Heart right ventricle (tissue), 16 donors: Measurements from ENCODE around the gene NAP1L1. TPM values are rescaled to one million over a fixed set of nuclear protein-coding genes. Genes with fewer than 3 reads are reported as not detected.
A peak's percentile ranks its signal among the peaks of the same experiment; 100 is the strongest.

Experiments used
- ATAC-seq, 8 donors: fragments of 200-7000 bp; cut with Tn5 transposase; one replicate each; pipeline ENCODE4 v1.9.1; 2020; ENCODE audit warnings: mild to moderate bottlenecking in 8 of 8, moderate library complexity in 8 of 8, moderate number of reproducible peaks in 1 of 8
- DNase-seq, 2 donors: peaks; one replicate each; pipeline ENCODE4 v3.0.0-alpha.2; 2020
- H3K27ac ChIP-seq, 10 donors: fragments of 200-600 bp; sonication (generic) in 2 of 10; one replicate each; pipeline versions ENCODE4 v1.5.0 to v1.8.0; 2020 to 2022; ENCODE audit warnings: mild to moderate bottlenecking in 3 of 10
- H3K27me3 ChIP-seq, 7 donors: fragments of 200-600 bp; one replicate each; pipeline ENCODE4 v1.8.0; 2021 to 2022; ENCODE audit warnings: mild to moderate bottlenecking in 2 of 7
- H3K36me3 ChIP-seq, 9 donors: fragments of 200-600 bp; sonication (generic) in 1 of 9; one replicate each; pipeline versions ENCODE4 v1.5.0 to v1.8.0; 2020 to 2022; ENCODE audit warnings: mild to moderate bottlenecking in 2 of 9
- H3K4me1 ChIP-seq, 9 donors: fragments of 200-600 bp; sonication (generic) in 1 of 9; one replicate each; pipeline versions ENCODE4 v1.5.0 to v1.8.0; 2020 to 2022; ENCODE audit warnings: mild to moderate bottlenecking in 4 of 9
- H3K4me3 ChIP-seq, 10 donors: fragments of 200-600 bp; sonication (generic) in 2 of 10; one replicate each; pipeline versions ENCODE4 v1.5.0 to v1.8.0; 2020 to 2022; ENCODE audit warnings: mild to moderate bottlenecking in 7 of 10, moderate library complexity in 2 of 10
- H3K9me3 ChIP-seq, 11 donors: fragments of 200-600 bp in 10 of 11; sonication (generic) in 2 of 11; one replicate each; pipeline versions ENCODE4 v1.5.0 to v1.8.0; 2013 to 2022; ENCODE audit warnings: mild to moderate bottlenecking in 2 of 11, control low read depth in 1 of 11, moderate library complexity in 1 of 11
- WGBS, 2 donors: extraction: QIAGEN DNeasy Blood & Tissue Kit; methylation state at CpG; one replicate each; pipeline ENCODE4 v1.1.7; 2013; ENCODE audit warnings: inconsistent platforms in 1 of 2; 5-methylcytosine and 5-hydroxymethylcytosine counted together
- intact Hi-C, 10 donors: fragments of 100-400 bp; cut with DNase I; formaldehyde crosslinking; loops; one replicate each; pipeline versions ENCODE4 v1.11.1 to v1.14.2; 2022
- polyA plus RNA-seq, 2 donors: library from polyadenylated mRNA; stranded (reverse); fragments of 200-250 nt; gene quantifications; one replicate each; pipeline ENCODE4 v1.2.3, GENCODE V29; 2013
- total RNA-seq, 10 donors: library from RNA; stranded (reverse); fragmentation: NEBNext Ultra II Directional in 3 of 10; extraction: Animal tissue kit (Norgen Biotek cat#: 25700) in 3 of 10; gene quantifications; one replicate each; pipeline versions ENCODE4 v1.2.1 to v1.2.4, GENCODE V29; 2021 to 2023
- TF ChIP-seq, protein P1 (sequence below), 9 donors: fragments of 200-600 bp; sonication (generic) in 2 of 9; IDR thresholded peaks; one replicate each; pipeline versions ENCODE4 v1.5.0 to v1.8.0; 2021 to 2022; ENCODE audit warnings: antibody characterized with exemption in 9 of 9, mild to moderate bottlenecking in 5 of 9, moderate library complexity in 1 of 9
- donor health status: Arrhythmogenic right ventricular cardiomyopathy.
- donor health status: ischemic (EF 13 %, LVEDD 7.1; RV severe dilation, severe dysfunction).
- donor health status: healthy with polysubstance abuse.
- donor health status: DM: no; HTN: yes; CAD: no.
- donor health status: DM: no; HTN: no; CAD: no.
- donor health status: ischemic (EF 25% LVEDD 6.9; RV normal size, moderate dysfunction).
- donor health status: ischemic (EF 25% LVEDD 5.7; RV mildly dilated, moderate dysfunction).
- donor health status: healthy.
- donor health status: DM: yes; HTN: yes; CAD: no.
- donor health status: Ischemic cardiomyopathy.
- donor health status: ischemic (EF 35%, LVEDD 5.7; RV mildly dilated, moderate dysfunction).
- donor health status: nonischemic (EF 11% LVEDD 7.7; RV severe dilation, severe dysfunction).
- donor health status: DM: yes; HTN: yes; CAD: no.
- donor health status: PGD.
- donor health status: ischemic (EF 29% LVEDD 5.4; RV normal size, mild dysfunction).
- donor health status: nonischemic (EF 23%, LVEDD 6.1; RV moderate dilation, normal function).

The NAP1L1 gene
- total and polyA plus RNA-seq, 12 donors, result 164 to 363 (median 254) TPM

DNA sequence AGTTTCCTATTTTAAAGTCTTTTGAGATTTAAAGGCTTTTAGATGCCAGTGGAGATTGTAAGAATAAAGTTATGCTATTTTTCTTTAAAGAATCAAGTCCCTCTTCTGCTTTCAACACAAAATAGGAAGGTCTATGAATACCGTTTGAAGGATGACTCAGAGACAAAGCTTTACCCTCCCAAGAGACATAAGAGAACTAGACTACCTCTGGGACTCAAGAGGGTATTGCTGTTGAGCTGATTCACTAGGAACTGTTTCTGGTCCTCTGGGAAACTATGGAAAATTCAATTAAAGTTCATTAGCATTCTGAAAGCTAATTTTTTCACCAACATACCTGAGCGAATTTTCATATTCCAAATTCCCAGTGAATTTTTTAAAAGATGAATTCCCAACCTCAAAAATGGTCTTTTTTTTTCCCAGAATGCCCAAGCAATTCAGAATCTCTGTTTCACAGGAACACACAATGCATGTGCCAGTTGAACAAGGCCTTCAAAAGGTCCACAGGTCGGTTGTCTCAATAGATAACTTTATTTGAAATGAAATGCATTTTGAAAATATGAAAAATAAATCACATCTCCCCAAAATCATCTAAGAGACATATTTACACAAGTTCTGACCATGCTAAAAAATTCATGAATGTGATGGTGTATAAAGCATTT lies 59.4 kb downstream of the NAP1L1 start:
- 67 to 71% methylated on average over 3 of the region's 3 CpGs for WGBS, 2 donors
- intact Hi-C loops, result loop anchor here in 5 of 10 donors (5.0 to 10.0 kb wide), 6 partner anchors 43 to 310 kb away; no protein-coding TSS in a partner anchor
- ATAC-seq, result peak in 1 of 8 donors; percentile 34

DNA sequence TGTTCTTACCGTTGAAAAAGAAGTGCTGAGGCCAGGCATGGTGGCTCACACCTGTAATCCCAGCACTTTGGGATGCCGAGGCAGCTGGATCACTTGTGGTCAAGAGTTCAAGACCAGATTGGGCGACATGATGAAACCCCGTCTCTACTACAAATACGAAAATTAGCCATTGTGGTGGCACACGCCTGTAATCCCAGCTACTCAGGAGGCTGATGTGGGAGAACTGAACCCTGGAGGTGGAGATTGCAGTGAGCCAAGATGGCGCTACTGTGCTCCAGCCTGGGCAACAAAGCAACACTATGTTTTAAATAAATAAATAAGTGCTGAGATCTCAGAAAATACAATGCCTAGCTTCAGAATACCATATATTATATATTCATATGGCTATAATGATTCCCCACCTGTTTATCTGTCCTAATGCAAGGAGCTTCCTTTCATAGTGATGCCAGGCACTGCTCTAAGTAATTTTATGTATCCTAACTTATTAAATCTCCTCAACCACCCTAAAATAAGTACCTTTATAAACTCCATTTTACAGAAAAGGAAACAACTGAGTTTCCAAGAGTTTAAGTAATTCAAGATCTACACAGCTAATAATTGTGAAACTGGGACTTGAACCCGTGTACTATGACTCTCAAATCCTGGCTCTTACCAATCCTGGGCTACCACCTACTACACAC lies 60.2 kb downstream of the NAP1L1 start:
- TF ChIP-seq, protein P1, sequence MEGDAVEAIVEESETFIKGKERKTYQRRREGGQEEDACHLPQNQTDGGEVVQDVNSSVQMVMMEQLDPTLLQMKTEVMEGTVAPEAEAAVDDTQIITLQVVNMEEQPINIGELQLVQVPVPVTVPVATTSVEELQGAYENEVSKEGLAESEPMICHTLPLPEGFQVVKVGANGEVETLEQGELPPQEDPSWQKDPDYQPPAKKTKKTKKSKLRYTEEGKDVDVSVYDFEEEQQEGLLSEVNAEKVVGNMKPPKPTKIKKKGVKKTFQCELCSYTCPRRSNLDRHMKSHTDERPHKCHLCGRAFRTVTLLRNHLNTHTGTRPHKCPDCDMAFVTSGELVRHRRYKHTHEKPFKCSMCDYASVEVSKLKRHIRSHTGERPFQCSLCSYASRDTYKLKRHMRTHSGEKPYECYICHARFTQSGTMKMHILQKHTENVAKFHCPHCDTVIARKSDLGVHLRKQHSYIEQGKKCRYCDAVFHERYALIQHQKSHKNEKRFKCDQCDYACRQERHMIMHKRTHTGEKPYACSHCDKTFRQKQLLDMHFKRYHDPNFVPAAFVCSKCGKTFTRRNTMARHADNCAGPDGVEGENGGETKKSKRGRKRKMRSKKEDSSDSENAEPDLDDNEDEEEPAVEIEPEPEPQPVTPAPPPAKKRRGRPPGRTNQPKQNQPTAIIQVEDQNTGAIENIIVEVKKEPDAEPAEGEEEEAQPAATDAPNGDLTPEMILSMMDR (IDR thresholded peaks at IDR 0.05), result no peak
- intact Hi-C loops, result loop anchor here in 3 of 10 donors (5.0 to 10.0 kb wide), 5 partner anchors 42 to 309 kb away; no protein-coding TSS in a partner anchor

More for the DNA sequence above, 59.4 kb downstream of the NAP1L1 start:
- H3K36me3 ChIP-seq, result peaks cover 0 to 19% (median 0%) of the 10 kb centered on the region in 9 donors
- no peaks in the 10 kb centered on the region for H3K9me3 ChIP-seq
- H3K27me3 ChIP-seq, result peaks cover 0 to 6% (median 0%) of the 10 kb centered on the region in 7 donors
- H3K27ac ChIP-seq, result peak overlapping the region in 1 of 10 donors; percentile 22
- TF ChIP-seq, protein P1 (IDR thresholded peaks at IDR 0.05), result no peak
- DNase-seq, result no peak
- H3K4me3 ChIP-seq, result no peak overlapping the region
- peaks cover 0 to 61% (median 14%) of the 10 kb centered on the region in 9 donors for H3K4me1 ChIP-seq

GRCh38 chr12:76023069-76023690 lies 61.3 kb downstream of the NAP1L1 start:
- Histone ChIP-seq H3K27me3 (no peaks in the 10 kb centered on the region), H3K9me3 (no peaks in the 10 kb centered on the region), H3K36me3 (peaks cover 0 to 6% (median 0%) of the 10 kb centered on the region in 9 donors), H3K4me1 (peaks cover 0 to 57% (median 8%) of the 10 kb centered on the region in 9 donors), H3K4me3 (no peak overlapping the region), H3K27ac (no peak overlapping the region)
- ATAC-seq, result no peak
- TF ChIP-seq, protein P1 (IDR thresholded peaks at IDR 0.05), result no peak
- WGBS, 2 donors, result 89 to 92% methylated on average over 2 of the region's 2 CpGs
- intact Hi-C loops, result loop anchor here in 3 of 10 donors (5.0 to 10.0 kb wide), 5 partner anchors 41 to 308 kb away; no protein-coding TSS in a partner anchor
- no peak for DNase-seq

More for the DNA sequence above, 60.2 kb downstream of the NAP1L1 start:
- H3K27me3 ChIP-seq, result no peaks in the 10 kb centered on the region
- WGBS, 2 donors, result 91 to 95% methylated on average over 8 of the region's 8 CpGs
- H3K4me3 ChIP-seq, result no peak overlapping the region
- no peak for ATAC-seq
- peaks cover 0 to 17% (median 0%) of the 10 kb centered on the region in 9 donors for H3K36me3 ChIP-seq
- no peak for DNase-seq
- no peak overlapping the region for H3K27ac ChIP-seq
- no peaks in the 10 kb centered on the region for H3K9me3 ChIP-seq
- peaks cover 0 to 61% (median 11%) of the 10 kb centered on the region in 9 donors for H3K4me1 ChIP-seq

- no peaks in the 10 kb centered on the region for H3K9me3 ChIP-seq
- TF ChIP-seq, protein P1 (IDR thresholded peaks at IDR 0.05), result no peak
- no peak overlapping the region for H3K4me3 ChIP-seq
- H3K4me1 ChIP-seq, result peaks cover 0 to 59% (median 8%) of the 10 kb centered on the region in 9 donors
- no peak for ATAC-seq
- H3K36me3 ChIP-seq, result no peaks in the 10 kb centered on the region
- intact Hi-C loops, result loop anchor here in 3 of 10 donors (5.0 to 10.0 kb wide), 5 partner anchors 40 to 308 kb away; no protein-coding TSS in a partner anchor
- H3K27ac ChIP-seq, result no peak overlapping the region
- WGBS, 2 donors, result 97 to 98% methylated on average over 3 of the region's 3 CpGs
- no peak for DNase-seq
- H3K27me3 ChIP-seq, result no peaks in the 10 kb centered on the region
Measured at GRCh38 chr12:76022506-76022905, 62.0 kb downstream of the NAP1L1 start.
